Trophoblast cell (in vitro differentiated cells and primary cell): ENCODE data around the gene YTHDF1.

Experiments used
- DNase-seq, 2 donors: peaks; one replicate each; pipeline ENCODE4 v3.0.0-alpha.2; 2016
- H2AFZ ChIP-seq: 2 replicates; pipeline ENCODE4 v1.6.1; 2013; ENCODE audit warnings: low read length, moderate library complexity, mild to moderate bottlenecking; ENCODE audit not compliant: insufficient read depth, poor library complexity
- H2AK5ac ChIP-seq: 2 replicates; pipeline ENCODE4 v1.6.1; 2013; ENCODE audit warnings: mild to moderate bottlenecking, low read length
- H2BK120ac ChIP-seq: 2 replicates; pipeline ENCODE4 v1.6.1; 2013; ENCODE audit warnings: low read length, mild to moderate bottlenecking, moderate library complexity; ENCODE audit not compliant: insufficient read depth, poor library complexity
- H2BK12ac ChIP-seq: 2 replicates; pipeline ENCODE4 v1.6.1; 2013; ENCODE audit warnings: mild to moderate bottlenecking, low read length, moderate library complexity
- H2BK5ac ChIP-seq: 2 replicates; pipeline ENCODE4 v1.6.1; 2013; ENCODE audit warnings: low read length, low read depth, moderate library complexity, mild to moderate bottlenecking; ENCODE audit not compliant: poor library complexity
- H3K14ac ChIP-seq: 2 replicates; pipeline ENCODE4 v1.6.1; 2013; ENCODE audit warnings: mild to moderate bottlenecking, low read length
- H3K18ac ChIP-seq: 2 replicates; pipeline ENCODE4 v1.6.1; 2013; ENCODE audit warnings: mild to moderate bottlenecking, low read length
- H3K23ac ChIP-seq: 2 replicates; pipeline ENCODE4 v1.6.1; 2013; ENCODE audit warnings: low read length
- H3K27ac ChIP-seq: 2 replicates; pipeline ENCODE4 v1.5.1; 2013; ENCODE audit warnings: low read depth, mild to moderate bottlenecking, inconsistent platforms, low read length, moderate library complexity
- H3K27me3 ChIP-seq: 2 replicates; pipeline ENCODE4 v1.6.1; 2013; ENCODE audit warnings: inconsistent platforms, mild to moderate bottlenecking, low read length, moderate library complexity; ENCODE audit not compliant: insufficient read depth
- H3K36me3 ChIP-seq, 2 experiments: 1 replicate in 1 of 2; 2 replicates in 1 of 2; pipeline ENCODE4 v1.6.1; 2013; ENCODE audit warnings: low read length in 2 of 2, mild to moderate bottlenecking in 2 of 2, moderate library complexity in 1 of 2; ENCODE audit not compliant: insufficient read depth in 2 of 2, control insufficient read depth in 1 of 2
- H3K4ac ChIP-seq: 2 replicates; pipeline ENCODE4 v1.6.1; 2013; ENCODE audit warnings: low read depth, mild to moderate bottlenecking, low read length, moderate library complexity
- H3K4me1 ChIP-seq, 2 experiments: 1 replicate in 1 of 2; 2 replicates in 1 of 2; pipeline ENCODE4 v1.6.1; 2013; ENCODE audit warnings: low read length in 2 of 2, mild to moderate bottlenecking in 2 of 2, moderate library complexity in 1 of 2; ENCODE audit not compliant: insufficient read depth in 2 of 2, control insufficient read depth in 1 of 2
- H3K4me2 ChIP-seq: 2 replicates; pipeline ENCODE4 v1.6.1; 2013; ENCODE audit warnings: inconsistent platforms, mild to moderate bottlenecking, low read length, moderate library complexity
- H3K4me3 ChIP-seq: 2 replicates; pipeline ENCODE4 v1.5.1; 2013; ENCODE audit warnings: mild to moderate bottlenecking, low read depth, low read length, inconsistent platforms
- H3K79me1 ChIP-seq: one replicate; pipeline ENCODE4 v1.6.1; 2013; ENCODE audit warnings: low read length
- H3K79me2 ChIP-seq: 2 replicates; pipeline ENCODE4 v1.6.1; 2013; ENCODE audit warnings: low read length, mild to moderate bottlenecking; ENCODE audit not compliant: control insufficient read depth, insufficient read depth, poor library complexity
- H3K9ac ChIP-seq: 2 replicates; pipeline ENCODE4 v1.6.1; 2013; ENCODE audit warnings: mild to moderate bottlenecking, low read length
- H3K9me3 ChIP-seq: 2 replicates; pipeline ENCODE4 v1.6.1; 2013; ENCODE audit warnings: low read depth, mild to moderate bottlenecking, control low read depth, inconsistent platforms, low read length; ENCODE audit not compliant: insufficient read depth
- H4K12ac ChIP-seq: 2 replicates; pipeline ENCODE4 v1.6.1; 2013; ENCODE audit warnings: low read depth, mild to moderate bottlenecking, low read length, moderate library complexity
- H4K8ac ChIP-seq: 2 replicates; pipeline ENCODE4 v1.6.1; 2013; ENCODE audit warnings: low read depth, mild to moderate bottlenecking, low read length, moderate library complexity
- H4K91ac ChIP-seq: one replicate; pipeline ENCODE4 v1.6.1; 2013; ENCODE audit warnings: low read depth, mild to moderate bottlenecking, low read length, moderate library complexity
- WGBS: extraction: QIAGEN DNeasy Blood & Tissue Kit; methylation state at CpG from one replicate; pipeline ENCODE4 v1.1.7; 2013; ENCODE audit warnings: missing lambda C conversion rate; ENCODE audit not compliant: insufficient read length, insufficient coverage; ENCODE audit errors: extremely low coverage; 5-methylcytosine and 5-hydroxymethylcytosine counted together

The YTHDF1 gene

DNA sequence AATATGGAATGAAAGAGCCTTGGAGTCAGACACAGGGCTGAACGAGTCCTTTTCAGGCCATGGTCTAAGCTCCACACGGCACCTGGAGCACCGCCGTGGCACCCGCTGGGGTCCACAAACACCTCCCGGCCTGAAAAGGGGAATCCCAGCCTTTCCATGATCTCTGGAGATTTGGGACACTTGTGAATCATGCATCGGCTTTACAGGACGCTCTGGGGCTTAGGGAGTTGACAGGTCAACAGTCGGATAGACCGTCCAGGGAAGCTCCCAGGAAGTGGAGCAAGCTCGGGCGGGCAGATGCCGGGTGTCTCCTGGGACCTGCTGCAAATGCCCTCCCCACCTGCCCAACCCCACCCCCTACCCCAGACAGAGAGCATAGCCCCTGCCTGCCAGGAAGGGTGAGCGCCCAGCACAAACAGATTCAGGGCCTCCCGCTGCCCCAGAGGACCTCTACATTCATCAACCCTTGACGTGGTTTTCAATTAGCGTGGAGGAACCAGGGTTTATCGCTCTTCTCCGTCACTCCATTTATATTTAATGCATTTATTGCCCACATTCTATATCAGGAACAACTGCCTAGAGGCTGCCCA is 53.6 kb downstream of the YTHDF1 start:
- Histone ChIP-seq H3K79me2 (no peaks in the 10 kb centered on the region), H3K4ac (no peak overlapping the region), H3K23ac (no peak overlapping the region), H4K12ac (no peak overlapping the region), H2BK12ac (no peak overlapping the region), H3K14ac (no peak overlapping the region), H3K9ac (no peak overlapping the region), H3K9me3 (peaks cover 14% of the 10 kb centered on the region), H3K79me1 (no peaks in the 10 kb centered on the region), H3K4me3 (no peak overlapping the region), H3K4me2 (no peak overlapping the region), H3K27me3 (no peaks in the 10 kb centered on the region), H2AK5ac (no peak overlapping the region), H3K18ac (no peak overlapping the region), H3K4me1 (no peaks in the 10 kb centered on the region), H4K91ac (no peak overlapping the region), H3K36me3 (no peaks in the 10 kb centered on the region), H2BK120ac (no peak overlapping the region), H4K8ac (no peak overlapping the region), H3K27ac (no peak overlapping the region), H2BK5ac (no peak overlapping the region), H2AFZ (no peak overlapping the region)
- DNase-seq: no peak
- no CpG with 5 or more reads among the region's 19 CpGs for WGBS

DNA sequence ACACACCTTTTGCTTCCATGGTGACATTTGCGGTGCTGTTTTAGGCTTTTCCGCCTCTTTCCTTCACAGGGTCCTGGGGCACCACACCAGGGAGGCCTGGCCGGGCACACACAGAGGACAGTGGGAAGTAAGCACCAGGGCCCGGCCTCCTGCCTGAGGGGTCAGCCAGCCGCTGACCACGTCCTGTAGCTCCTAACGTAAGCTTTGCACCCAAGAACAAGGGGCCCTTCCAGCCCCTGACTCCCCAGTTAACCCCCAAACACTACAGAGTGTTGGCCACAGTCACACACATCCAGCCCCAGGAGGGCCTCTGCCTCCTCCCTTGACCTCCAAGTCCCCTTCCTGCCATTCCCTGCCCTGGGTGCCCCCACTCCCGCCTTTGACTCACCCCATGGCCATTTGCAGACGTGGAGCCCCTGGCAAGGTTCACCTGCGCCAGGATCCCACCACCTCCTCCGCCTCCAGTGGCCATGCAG is 54.7 kb downstream of the YTHDF1 start:
- Histone ChIP-seq H4K12ac (no peak overlapping the region), H4K8ac (no peak overlapping the region), H2AFZ (no peak overlapping the region), H3K14ac (no peak overlapping the region), H3K4ac (no peak overlapping the region), H3K18ac (no peak overlapping the region), H3K4me3 (no peak overlapping the region), H3K4me1 (no peaks in the 10 kb centered on the region), H3K27me3 (no peaks in the 10 kb centered on the region), H2BK12ac (no peak overlapping the region), H3K36me3 (no peaks in the 10 kb centered on the region), H3K79me1 (no peaks in the 10 kb centered on the region), H2BK120ac (no peak overlapping the region), H3K9ac (no peak overlapping the region), H2BK5ac (no peak overlapping the region), H2AK5ac (no peak overlapping the region), H3K9me3 (peaks cover 13% of the 10 kb centered on the region), H3K4me2 (no peak overlapping the region), H3K79me2 (no peaks in the 10 kb centered on the region), H3K23ac (no peak overlapping the region), H3K27ac (no peak overlapping the region), H4K91ac (no peak overlapping the region)
- no CpG with 5 or more reads among the region's 11 CpGs for WGBS
- DNase-seq: no peak

DNA sequence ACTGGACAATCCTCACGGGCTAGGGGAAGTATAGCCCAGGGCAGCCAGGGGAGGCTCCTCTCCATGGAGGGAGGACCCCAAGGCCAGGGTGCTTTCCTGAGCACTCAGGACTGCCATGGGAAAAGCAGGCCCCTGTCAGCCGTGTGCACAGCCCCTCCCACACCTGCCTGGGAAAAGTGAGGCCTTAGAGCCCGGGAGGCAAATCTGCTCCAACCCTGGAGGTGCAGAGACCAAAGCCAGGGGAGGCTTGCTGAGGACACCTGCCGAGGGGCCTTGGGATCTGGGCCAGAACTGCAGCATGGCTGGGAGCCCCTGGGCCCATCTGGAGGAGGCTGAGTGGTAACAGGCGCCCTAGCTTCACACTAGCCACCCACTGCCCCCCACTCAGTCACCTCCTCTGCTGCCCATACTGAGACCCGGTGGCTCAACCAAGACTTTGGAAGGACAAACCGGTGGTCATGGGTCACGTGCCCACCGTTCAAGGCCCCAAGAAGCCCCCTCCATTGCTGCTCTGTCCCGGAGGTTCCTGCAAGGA is 55.2 kb downstream of the YTHDF1 start:
- no CpG with 5 or more reads among the region's 10 CpGs for WGBS
- H3K36me3 ChIP-seq: no peaks in the 10 kb centered on the region
- no peak overlapping the region for H3K4ac ChIP-seq
- no peak overlapping the region for H3K18ac ChIP-seq
- H3K27me3 ChIP-seq: no peaks in the 10 kb centered on the region
- no peak overlapping the region for H2AK5ac ChIP-seq
- peaks cover 11% of the 10 kb centered on the region for H3K9me3 ChIP-seq
- H3K79me2 ChIP-seq: no peaks in the 10 kb centered on the region
- no peak overlapping the region for H3K4me3 ChIP-seq
- no peak overlapping the region for H4K12ac ChIP-seq
- H2AFZ ChIP-seq: no peak overlapping the region
- DNase-seq: no peak
- no peak overlapping the region for H2BK5ac ChIP-seq
- H4K8ac ChIP-seq: no peak overlapping the region
- no peak overlapping the region for H3K4me2 ChIP-seq
- no peak overlapping the region for H3K14ac ChIP-seq
- H3K79me1 ChIP-seq: no peaks in the 10 kb centered on the region
- no peak overlapping the region for H3K9ac ChIP-seq
- H2BK120ac ChIP-seq: no peak overlapping the region
- no peak overlapping the region for H3K23ac ChIP-seq
- no peaks in the 10 kb centered on the region for H3K4me1 ChIP-seq
- no peak overlapping the region for H2BK12ac ChIP-seq
- H4K91ac ChIP-seq: no peak overlapping the region
- H3K27ac ChIP-seq: no peak overlapping the region

DNA sequence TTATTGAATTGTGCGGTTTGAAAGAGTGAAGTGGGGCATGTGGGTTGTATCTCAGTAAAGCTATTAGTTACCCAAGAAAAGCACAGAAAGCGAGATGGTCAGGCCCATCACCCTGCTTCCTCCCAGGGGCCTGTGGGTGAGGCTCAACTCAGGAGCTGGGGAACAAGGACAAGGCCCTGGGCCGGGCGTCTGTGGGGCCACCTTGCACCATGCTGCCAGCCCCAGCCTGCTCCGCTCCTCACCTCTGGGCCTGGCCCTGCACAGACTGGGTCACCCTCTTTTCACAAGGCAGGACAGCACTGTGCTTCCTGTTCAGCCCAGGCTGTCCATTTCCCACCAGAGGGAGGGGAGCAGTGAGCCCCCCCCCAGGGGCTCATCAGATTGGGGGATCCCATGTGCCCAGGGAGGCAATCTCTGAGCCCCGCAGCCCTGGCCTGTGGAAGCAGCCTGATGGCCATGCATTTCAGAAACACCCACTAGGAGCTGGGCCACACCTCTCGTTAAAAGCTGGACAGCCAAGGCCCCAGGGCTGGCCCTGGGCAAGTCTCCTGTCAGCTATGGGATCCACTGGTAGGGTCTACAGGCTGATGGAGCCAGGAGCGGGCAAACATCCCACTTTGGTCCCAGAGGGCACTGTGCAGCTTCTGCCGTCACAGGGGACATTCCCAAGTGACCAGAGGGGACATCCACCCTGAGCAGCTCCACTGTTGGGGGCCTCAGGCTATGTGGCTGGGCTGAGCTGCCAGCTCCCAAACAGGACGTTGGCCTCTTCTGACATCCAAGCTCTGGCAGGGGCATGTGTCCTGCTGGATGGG is 55.9 kb downstream of the YTHDF1 start:
- Histone ChIP-seq H2BK12ac (no peak overlapping the region), H4K91ac (no peak overlapping the region), H3K4me3 (no peak overlapping the region), H3K36me3 (no peaks in the 10 kb centered on the region), H3K9ac (no peak overlapping the region), H2BK120ac (no peak overlapping the region), H3K9me3 (peaks cover 11% of the 10 kb centered on the region), H3K14ac (no peak overlapping the region), H2BK5ac (no peak overlapping the region), H3K4ac (no peak overlapping the region), H3K79me1 (no peaks in the 10 kb centered on the region), H3K27ac (no peak overlapping the region), H2AFZ (no peak overlapping the region), H3K23ac (no peak overlapping the region), H3K27me3 (no peaks in the 10 kb centered on the region), H4K12ac (no peak overlapping the region), H4K8ac (no peak overlapping the region), H3K18ac (no peak overlapping the region), H3K4me1 (no peaks in the 10 kb centered on the region), H3K4me2 (no peak overlapping the region), H2AK5ac (no peak overlapping the region), H3K79me2 (no peaks in the 10 kb centered on the region)
- DNase-seq: no peak
- 100% methylated on average over 1 of the region's 10 CpGs for WGBS
